Measurements from ENCODE around the gene ABO.
"Not testable (repeated sequence)": the region's sequence is repeated elsewhere in the genome, so short reads cannot be mapped to it uniquely, and the experiment has no call there.

The ABO gene

GRCh38 chr9:133275105-133276000, at the start of gene ABO:
Gene ABO (minus strand): TSS chr9:133275201.
- no peak within 1 kb of the TSS for H3K4me3 ChIP-seq (ENCODE audit: low read depth, low read length)
- no peak for TF ChIP-seq CTCF (IDR thresholded peaks at IDR 0.05; ENCODE audit: low read depth, low read length, missing control alignments)
- DNase-seq (ENCODE audit: low read depth) = no peak
- in situ Hi-C loops (cut with HindIII; ENCODE audit: low sequenced_read_pairs) = no loop called here

- DNase-seq (ENCODE audit: low read depth) = no peak
- H3K4me3 ChIP-seq (ENCODE audit: low read depth, low read length) = no peak overlapping the region
- TF ChIP-seq CTCF (IDR thresholded peaks at IDR 0.05; ENCODE audit: low read depth, low read length, missing control alignments) = no peak
- in situ Hi-C loops (cut with HindIII; ENCODE audit: low sequenced_read_pairs) = no loop called here
Observed at GRCh38 chr9:133323991-133324703, 49.1 kb upstream of the ABO start.

- in situ Hi-C loops (cut with HindIII; ENCODE audit: low sequenced_read_pairs) = no loop called here
- no peak for TF ChIP-seq CTCF (IDR thresholded peaks at IDR 0.05; ENCODE audit: low read depth, low read length, missing control alignments)
- H3K4me3 ChIP-seq (ENCODE audit: low read depth, low read length) = no peak overlapping the region
- DNase-seq (ENCODE audit: low read depth) = no peak
Observed at GRCh38 chr9:133323211-133323610, 48.2 kb upstream of the ABO start.

- DNase-seq (ENCODE audit: low read depth) = no peak
- H3K4me3 ChIP-seq (ENCODE audit: low read depth, low read length) = no peak overlapping the region
- no peak for TF ChIP-seq CTCF (IDR thresholded peaks at IDR 0.05; ENCODE audit: low read depth, low read length, missing control alignments)
- in situ Hi-C loops (cut with HindIII; ENCODE audit: low sequenced_read_pairs) = no loop called here
Observed at GRCh38 chr9:133322701-133323100, 47.7 kb upstream of the ABO start.

GRCh38 chr9:133321411-133321935, 46.5 kb upstream of the ABO start:
- no peak for TF ChIP-seq CTCF (IDR thresholded peaks at IDR 0.05; ENCODE audit: low read depth, low read length, missing control alignments)
- DNase-seq (ENCODE audit: low read depth) = no peak
- no peak overlapping the region for H3K4me3 ChIP-seq (ENCODE audit: low read depth, low read length)
- in situ Hi-C loops (cut with HindIII; ENCODE audit: low sequenced_read_pairs) = no loop called here

- no peak for TF ChIP-seq CTCF (IDR thresholded peaks at IDR 0.05; ENCODE audit: low read depth, low read length, missing control alignments)
- in situ Hi-C loops (cut with HindIII; ENCODE audit: low sequenced_read_pairs) = no loop called here
- no peak for DNase-seq (ENCODE audit: low read depth)
- H3K4me3 ChIP-seq (ENCODE audit: low read depth, low read length) = no peak overlapping the region
Observed at GRCh38 chr9:133320421-133320881, 45.5 kb upstream of the ABO start.

GRCh38 chr9:133317551-133317950, 42.5 kb upstream of the ABO start:
- DNase-seq (ENCODE audit: low read depth); H3K4me3 ChIP-seq (ENCODE audit: low read depth, low read length); in situ Hi-C loops (cut with HindIII; ENCODE audit: low sequenced_read_pairs): not testable (repeated sequence)

Data from astrocyte of the cerebellum (primary cell).